ENCODE results near the gene ANKMY1. TPM values are rescaled to one million over a fixed set of nuclear protein-coding genes. Genes with fewer than 3 reads are reported as not detected.

ANKMY1 gene
- polyA plus RNA-seq, 1 experiment: 6.8 TPM

DNA sequence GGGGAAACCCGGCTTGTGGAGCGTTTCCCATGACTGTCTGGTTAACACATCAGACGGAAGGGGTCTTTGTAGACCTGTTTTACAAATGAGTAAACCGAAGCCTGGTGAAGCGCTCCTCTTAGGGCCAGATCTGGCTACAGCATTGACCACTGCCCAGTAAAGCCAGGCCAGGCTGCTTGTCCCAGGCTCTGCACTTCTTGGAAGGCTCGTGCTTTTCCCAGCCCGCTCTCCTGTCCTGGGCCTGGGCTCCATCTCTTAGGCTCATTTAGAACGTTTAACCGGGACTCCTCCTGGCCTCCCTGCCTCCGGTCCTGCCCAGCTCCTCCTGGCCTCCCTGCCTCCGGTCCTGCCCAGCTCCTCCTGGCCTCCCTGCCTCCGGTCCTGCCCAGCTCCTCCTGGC lies 117.5 kb downstream of the ANKMY1 start:
- ChIA-PET POLR2A (no interaction called here), CTCF (interaction anchor here (3.8 kb wide), 1 partner anchor 207 kb away, joined by 39 read pairs; no protein-coding TSS in a partner anchor)
- Histone ChIP-seq H3K4me3 (ENCODE audit: low read depth, low read length) (no peak overlapping the region), H3K36me3 (ENCODE audit: control insufficient read depth, insufficient read depth, low read length) (peaks cover 12% of the 10 kb centered on the region), H3K27me3 (ENCODE audit: control insufficient read depth, insufficient read depth, low read length) (no peaks in the 10 kb centered on the region)
- DNase-seq (ENCODE audit: low read depth): no peak
- TF ChIP-seq, protein P1, sequence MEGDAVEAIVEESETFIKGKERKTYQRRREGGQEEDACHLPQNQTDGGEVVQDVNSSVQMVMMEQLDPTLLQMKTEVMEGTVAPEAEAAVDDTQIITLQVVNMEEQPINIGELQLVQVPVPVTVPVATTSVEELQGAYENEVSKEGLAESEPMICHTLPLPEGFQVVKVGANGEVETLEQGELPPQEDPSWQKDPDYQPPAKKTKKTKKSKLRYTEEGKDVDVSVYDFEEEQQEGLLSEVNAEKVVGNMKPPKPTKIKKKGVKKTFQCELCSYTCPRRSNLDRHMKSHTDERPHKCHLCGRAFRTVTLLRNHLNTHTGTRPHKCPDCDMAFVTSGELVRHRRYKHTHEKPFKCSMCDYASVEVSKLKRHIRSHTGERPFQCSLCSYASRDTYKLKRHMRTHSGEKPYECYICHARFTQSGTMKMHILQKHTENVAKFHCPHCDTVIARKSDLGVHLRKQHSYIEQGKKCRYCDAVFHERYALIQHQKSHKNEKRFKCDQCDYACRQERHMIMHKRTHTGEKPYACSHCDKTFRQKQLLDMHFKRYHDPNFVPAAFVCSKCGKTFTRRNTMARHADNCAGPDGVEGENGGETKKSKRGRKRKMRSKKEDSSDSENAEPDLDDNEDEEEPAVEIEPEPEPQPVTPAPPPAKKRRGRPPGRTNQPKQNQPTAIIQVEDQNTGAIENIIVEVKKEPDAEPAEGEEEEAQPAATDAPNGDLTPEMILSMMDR (IDR thresholded peaks at IDR 0.05; ENCODE audit: insufficient read depth, low read depth, low read length): no peak

DNA sequence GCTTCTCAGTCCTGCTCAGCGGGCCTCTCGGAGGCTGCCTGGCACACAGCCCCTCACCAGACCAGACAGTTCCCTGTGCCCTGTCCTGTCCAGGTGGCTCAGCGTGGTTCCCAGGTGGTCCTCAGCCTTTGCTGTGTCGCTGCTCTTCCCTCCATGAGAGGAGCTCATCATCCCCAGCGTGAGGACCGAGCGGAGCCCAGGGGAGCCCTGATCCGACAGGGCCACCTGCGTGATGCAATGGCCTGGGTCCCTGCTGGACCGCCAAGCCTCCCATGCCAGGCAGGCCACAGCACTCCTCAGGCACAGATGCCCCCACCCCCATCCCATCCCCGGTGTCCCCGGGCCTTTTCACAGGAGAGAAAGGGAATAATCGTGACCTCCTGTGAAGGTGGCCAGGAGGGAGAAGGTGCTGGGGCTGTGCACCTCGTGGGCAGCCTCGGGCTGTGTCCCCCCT lies 118.1 kb downstream of the ANKMY1 start:
- Histone ChIP-seq H3K27me3 (ENCODE audit: control insufficient read depth, insufficient read depth, low read length) (no peaks in the 10 kb centered on the region), H3K36me3 (ENCODE audit: control insufficient read depth, insufficient read depth, low read length) (peaks cover 12% of the 10 kb centered on the region), H3K4me3 (ENCODE audit: low read depth, low read length) (no peak overlapping the region)
- TF ChIP-seq, protein P1 (IDR thresholded peaks at IDR 0.05; ENCODE audit: insufficient read depth, low read depth, low read length): no peak
- ChIA-PET CTCF (interaction anchor here (1.8 to 3.8 kb wide), 2 partner anchors 140 to 206 kb away, joined by 11 to 39 read pairs; no protein-coding TSS in a partner anchor), POLR2A (no interaction called here)
- DNase-seq (ENCODE audit: low read depth): no peak

DNA sequence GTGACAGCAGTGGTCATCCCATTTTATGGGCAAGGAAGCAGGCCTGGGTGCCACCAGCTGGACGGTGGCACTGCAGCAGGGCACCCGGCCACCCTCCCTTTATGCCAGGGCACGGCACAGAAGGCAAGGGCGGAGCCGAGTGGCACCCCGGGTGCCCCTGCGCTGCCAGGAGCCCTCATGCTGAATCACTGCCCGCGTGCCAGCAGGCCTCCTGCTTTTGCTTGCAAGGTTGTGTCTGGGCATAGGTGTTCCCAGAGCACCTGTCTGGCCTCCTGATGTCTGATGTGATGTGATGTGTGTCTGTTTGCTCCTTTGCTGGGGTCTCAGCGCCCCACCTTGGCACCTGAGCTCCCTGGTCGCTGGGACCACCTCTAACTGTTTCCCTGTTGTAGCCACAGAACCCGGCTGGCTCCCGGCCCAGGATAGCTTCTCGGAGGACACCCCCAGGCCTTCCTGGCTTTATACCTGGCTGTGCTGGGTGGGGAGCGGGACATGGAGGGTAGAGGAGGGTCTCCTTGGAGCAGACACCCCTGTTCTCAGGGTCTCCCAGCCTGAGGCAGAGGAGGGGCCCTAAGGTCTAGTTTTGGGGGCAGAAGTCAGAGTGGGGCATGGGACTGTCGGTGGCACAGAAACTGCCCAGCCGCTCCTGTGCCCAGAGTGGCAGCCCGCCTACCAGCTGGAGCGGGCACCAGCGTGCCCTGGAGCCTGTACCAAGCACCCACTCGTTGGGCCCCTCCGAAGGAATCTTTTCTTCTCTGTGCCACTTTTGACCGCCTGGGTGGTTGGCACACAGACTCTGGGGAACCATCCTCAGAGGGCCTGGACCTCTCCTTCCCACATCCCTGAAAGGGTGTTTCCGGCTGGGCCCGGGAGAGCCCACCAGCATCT lies 118.7 kb downstream of the ANKMY1 start:
- no peak for DNase-seq (ENCODE audit: low read depth)
- ChIA-PET CTCF (interaction anchor here (1.0 to 3.8 kb wide), 9 partner anchors 13 to 287 kb away, joined by 4 to 39 read pairs (median 8); partner anchors contain the start of gene CAPN10), POLR2A (no interaction called here)
- Histone ChIP-seq H3K27me3 (ENCODE audit: control insufficient read depth, insufficient read depth, low read length) (no peaks in the 10 kb centered on the region), H3K4me3 (ENCODE audit: low read depth, low read length) (no peak overlapping the region), H3K36me3 (ENCODE audit: control insufficient read depth, insufficient read depth, low read length) (peaks cover 9% of the 10 kb centered on the region)
- TF ChIP-seq, protein P1 (IDR thresholded peaks at IDR 0.05; ENCODE audit: insufficient read depth, low read depth, low read length): no peak

DNA sequence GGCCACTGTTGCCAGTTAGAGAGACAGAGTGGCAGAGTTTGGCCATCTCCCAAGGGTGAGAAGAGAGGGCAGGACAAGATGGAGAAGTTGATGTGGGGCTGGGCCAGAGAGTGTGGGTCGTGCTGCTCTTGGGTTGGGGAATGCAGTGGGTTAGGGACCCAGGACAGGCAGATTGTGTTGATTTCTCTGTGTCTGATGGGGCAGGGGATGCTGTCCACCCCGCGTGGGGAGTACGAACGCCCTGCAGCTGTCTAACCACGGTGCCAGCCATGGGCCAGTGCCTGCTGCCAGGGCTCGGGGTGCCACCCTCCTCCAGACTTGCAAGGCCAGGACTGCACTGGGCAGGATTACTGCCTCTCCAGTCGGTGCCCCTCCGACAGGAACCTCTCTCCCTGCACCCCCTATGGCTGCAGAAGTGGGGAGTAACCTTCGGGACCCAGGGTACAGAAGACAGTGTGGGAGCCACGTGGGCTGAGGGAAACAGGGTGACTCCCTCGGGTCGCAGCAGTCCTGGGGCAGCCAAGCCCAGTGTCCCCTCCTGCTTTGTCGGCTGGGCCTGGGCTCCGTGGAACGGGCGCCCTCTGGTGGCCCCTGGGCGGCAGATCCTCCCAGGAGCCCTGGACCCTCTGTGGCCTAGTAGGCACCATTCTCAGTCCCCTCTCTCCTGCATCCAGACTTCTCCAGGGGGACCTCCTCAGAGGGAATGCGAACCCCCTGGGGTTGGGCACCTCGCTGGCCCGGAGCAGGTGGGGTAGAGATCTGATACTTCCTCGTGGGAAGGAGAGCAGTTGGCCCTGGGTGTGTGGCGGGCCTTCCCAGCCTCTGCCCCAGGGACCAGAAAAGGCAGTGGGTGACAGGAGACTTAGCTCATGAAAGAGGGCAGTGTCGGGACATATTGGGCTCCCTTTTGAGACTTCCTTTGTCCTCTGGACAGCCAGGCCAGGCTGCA lies 119.7 kb downstream of the ANKMY1 start:
- peaks cover 9% of the 10 kb centered on the region for H3K36me3 ChIP-seq (ENCODE audit: control insufficient read depth, insufficient read depth, low read length)
- POLR2A ChIA-PET: no interaction called here
- TF ChIP-seq, protein P1 (IDR thresholded peaks at IDR 0.05; ENCODE audit: insufficient read depth, low read depth, low read length): peak; percentile 97
- no peaks in the 10 kb centered on the region for H3K27me3 ChIP-seq (ENCODE audit: control insufficient read depth, insufficient read depth, low read length)
- DNase-seq (ENCODE audit: low read depth): no peak
- H3K4me3 ChIP-seq (ENCODE audit: low read depth, low read length): peak overlapping the region; percentile 6
- CTCF ChIA-PET: interaction anchor here (0.8 to 3.8 kb wide), 10 partner anchors 14 to 287 kb away, joined by 4 to 39 read pairs (median 6); partner anchors contain the start of gene CAPN10

Data from BJ (cell line).